K562 (cell line): ENCODE data around the gene CYP2C18. TPM values are rescaled to one million over a fixed set of nuclear protein-coding genes. Genes with fewer than 3 reads are reported as not detected.

Experiments
- ATF7 ChIP-seq: fragments of 450-650 bp; IDR thresholded peaks from 2 replicates; pipeline ENCODE4 v1.7.1; 2014; ENCODE audit warnings: mild to moderate bottlenecking, moderate library complexity
- CEBPG ChIP-seq, 3 experiments: fragments of 200-800 bp in 1 of 3; sonication (Bioruptor generic) in 1 of 3; sonication (generic) in 1 of 3; formaldehyde crosslinking in 1 of 3; IDR thresholded peaks in 2 of 3; conservative IDR thresholded peaks in 1 of 3; 2 replicates each; pipeline versions ENCODE4 v1.6.1 to v1.8.0; 2016 to 2022; ENCODE audit warnings: missing compliant biosample characterization in 2 of 3, missing genetic modification characterization in 2 of 3, mild to moderate bottlenecking in 1 of 3, missing genetic modification reagents in 1 of 3
- CREBBP ChIP-seq: IDR thresholded peaks from one replicate; pipeline ENCODE4 v1.6.1; 2012; ENCODE audit warnings: low read depth, mild to moderate bottlenecking, control low read depth, inconsistent platforms, low read length
- CREM ChIP-seq: IDR thresholded peaks from 2 replicates; pipeline ENCODE4 v1.6.1; 2014; ENCODE audit warnings: antibody characterized with exemption, low read depth
- CTBP1 ChIP-seq: fragments of 450-650 bp; IDR thresholded peaks from 2 replicates; pipeline ENCODE4 v1.6.1; 2016; ENCODE audit warnings: borderline replicate concordance
- GATA2 ChIP-seq: sonication (generic); formaldehyde crosslinking; IDR thresholded peaks from 2 replicates; pipeline ENCODE4 v1.4.0; 2020; ENCODE audit warnings: mild to moderate bottlenecking, missing genetic modification reagents
- HDAC3 ChIP-seq: fragments of 450-650 bp; IDR thresholded peaks from 2 replicates; pipeline ENCODE4 v1.6.1; 2018; ENCODE audit warnings: borderline replicate concordance, mild to moderate bottlenecking, moderate library complexity; ENCODE audit not compliant: partially characterized antibody
- JUN ChIP-seq, 2 experiments: sonication (generic) in 1 of 2; formaldehyde crosslinking in 1 of 2; IDR thresholded peaks; 2 replicates each; pipeline versions ENCODE4 v1.6.1 to v1.8.0; 2012 to 2022; ENCODE audit warnings: borderline replicate concordance in 2 of 2, mild to moderate bottlenecking in 2 of 2, improper control_type of control experiment in 1 of 2, low read depth in 1 of 2, low read length in 1 of 2, missing genetic modification reagents in 1 of 2
- JUNB ChIP-seq: fragments of 450-650 bp; formaldehyde crosslinking; conservative IDR thresholded peaks from 2 replicates; pipeline ENCODE4 v1.4.0; 2020; ENCODE audit warnings: mild to moderate bottlenecking
- JUND ChIP-seq, 2 experiments: IDR thresholded peaks; 2 replicates in 1 of 2; 3 replicates in 1 of 2; pipeline ENCODE4 v1.6.1; 2011; ENCODE audit warnings: borderline replicate concordance in 2 of 2, low read depth in 2 of 2, low read length in 2 of 2, improper control_type of control experiment in 1 of 2, missing biosample characterization in 1 of 2, missing genetic modification characterization in 1 of 2, missing genetic modification reagents in 1 of 2
- ZFPM2 ChIP-seq: fragments of 250-450 bp; sonication (Bioruptor Pico); IDR thresholded peaks from 2 replicates; pipeline ENCODE4 v1.5.1; 2022; ENCODE audit warnings: mild to moderate bottlenecking
- ZNF23 ChIP-seq: fragments of 250-450 bp; sonication (Bioruptor Pico); IDR thresholded peaks from 2 replicates; pipeline ENCODE4 v1.4.0; 2020; ENCODE audit warnings: mild to moderate bottlenecking
- ZNF668 ChIP-seq: fragments of 250-450 bp; sonication (Bioruptor Pico); IDR thresholded peaks from 2 replicates; pipeline ENCODE4 v1.8.0; 2022; ENCODE audit warnings: mild to moderate bottlenecking, inconsistent platforms
- ZNF699 ChIP-seq: fragments of 250-450 bp; sonication (Bioruptor Pico); IDR thresholded peaks from 2 replicates; pipeline ENCODE4 v1.8.0; 2021; ENCODE audit warnings: mild to moderate bottlenecking, moderate library complexity; ENCODE audit not compliant: insufficient replicate concordance
- ZNF785 ChIP-seq: fragments of 250-450 bp; sonication (Bioruptor Pico); IDR thresholded peaks from 2 replicates; pipeline ENCODE4 v1.4.0; 2020; ENCODE audit warnings: mild to moderate bottlenecking
- polyA plus RNA-seq, 8 experiments: library from polyadenylated mRNA; depleted of rRNA in 4 of 8; stranded (reverse) in 5 of 8; unstranded in 3 of 8; fragments of >200 nt; fragmentation: Nextera tagmentation in 2 of 8; fragmentation: Illumina TruSeq in 1 of 8; extraction: Ambion mirVana in 2 of 8; extraction: Trizol in 1 of 8; gene quantifications; 2 replicates each; pipeline versions ENCODE4 v1.2.1 to v1.2.3, GENCODE V29; 2011 to 2014; ENCODE audit warnings: inconsistent platforms in 1 of 8, missing spikeins in 1 of 8
- total RNA-seq, 7 experiments: library from RNA; depleted of rRNA in 6 of 7; stranded (reverse); fragments of >200 nt in 6 of 7; fragmentation: Illumina TruSeq in 2 of 7; extraction: Trizol in 2 of 7; gene quantifications; 2 replicates each; pipeline versions ENCODE4 v1.2.1 to v1.2.3, GENCODE V29; 2011 to 2021; ENCODE audit warnings: low replicate concordance in 1 of 7
- TF ChIP-seq, protein P1 (sequence below): IDR thresholded peaks from 3 replicates; pipeline ENCODE4 v1.6.1; 2011; ENCODE audit warnings: borderline replicate concordance, mild to moderate bottlenecking, moderate library complexity; ENCODE audit not compliant: insufficient read length; ENCODE audit errors: extremely low read depth
- TF ChIP-seq, protein P2 (sequence below): fragments of 450-650 bp; IDR thresholded peaks from 2 replicates; pipeline ENCODE4 v1.6.1; 2018; ENCODE audit not compliant: partially characterized antibody
- TF ChIP-seq, protein P3 (sequence below), 2 experiments: fragments of 450-650 bp in 1 of 2; sonication (generic) in 1 of 2; formaldehyde crosslinking in 1 of 2; IDR thresholded peaks in 1 of 2; conservative IDR thresholded peaks in 1 of 2; 2 replicates each; pipeline versions ENCODE4 v1.6.1 to v1.8.1; 2016 to 2023; ENCODE audit warnings: mild to moderate bottlenecking in 2 of 2, moderate library complexity in 2 of 2, inconsistent platforms in 1 of 2, missing genetic modification reagents in 1 of 2

Gene CYP2C18
- total and polyA plus RNA-seq, 9 of the 15 experiments (the other 6 are each of a cell fraction or from before 2014, with no cell fraction given): not detected

DNA sequence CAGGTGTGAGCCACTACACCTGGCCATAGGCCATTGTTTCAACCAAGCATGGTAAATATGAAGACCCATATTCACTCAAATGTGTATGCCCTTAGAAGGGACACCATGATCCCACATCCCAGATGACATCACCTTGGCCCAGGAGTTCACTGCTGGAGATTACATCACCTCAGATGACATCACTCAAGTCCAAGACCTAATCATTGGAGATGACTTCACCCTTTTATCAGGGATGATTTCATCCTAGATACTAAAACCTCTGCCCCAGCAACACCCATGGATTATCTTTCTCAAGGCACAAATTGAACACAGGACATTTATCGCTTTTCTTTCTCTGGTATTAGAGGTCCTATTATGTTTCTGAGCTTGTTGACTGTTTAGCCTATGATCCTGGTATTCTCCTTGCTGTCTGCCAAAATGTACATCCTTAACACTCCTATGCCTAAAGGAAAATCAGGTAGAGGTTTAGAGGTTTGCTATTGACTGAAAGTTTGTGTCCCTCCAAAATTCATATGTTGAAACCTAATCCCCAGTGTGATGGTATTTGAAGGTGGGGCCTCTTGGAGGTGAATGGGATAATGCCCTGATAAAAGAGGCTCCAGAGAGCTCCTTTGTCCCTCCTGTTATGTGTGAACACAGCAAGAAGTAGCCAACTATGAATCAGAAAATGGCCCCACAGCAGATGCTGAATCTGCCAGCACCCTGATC, 9.8 kb upstream of the CYP2C18 start (continued):
- TF ChIP-seq, protein P1, sequence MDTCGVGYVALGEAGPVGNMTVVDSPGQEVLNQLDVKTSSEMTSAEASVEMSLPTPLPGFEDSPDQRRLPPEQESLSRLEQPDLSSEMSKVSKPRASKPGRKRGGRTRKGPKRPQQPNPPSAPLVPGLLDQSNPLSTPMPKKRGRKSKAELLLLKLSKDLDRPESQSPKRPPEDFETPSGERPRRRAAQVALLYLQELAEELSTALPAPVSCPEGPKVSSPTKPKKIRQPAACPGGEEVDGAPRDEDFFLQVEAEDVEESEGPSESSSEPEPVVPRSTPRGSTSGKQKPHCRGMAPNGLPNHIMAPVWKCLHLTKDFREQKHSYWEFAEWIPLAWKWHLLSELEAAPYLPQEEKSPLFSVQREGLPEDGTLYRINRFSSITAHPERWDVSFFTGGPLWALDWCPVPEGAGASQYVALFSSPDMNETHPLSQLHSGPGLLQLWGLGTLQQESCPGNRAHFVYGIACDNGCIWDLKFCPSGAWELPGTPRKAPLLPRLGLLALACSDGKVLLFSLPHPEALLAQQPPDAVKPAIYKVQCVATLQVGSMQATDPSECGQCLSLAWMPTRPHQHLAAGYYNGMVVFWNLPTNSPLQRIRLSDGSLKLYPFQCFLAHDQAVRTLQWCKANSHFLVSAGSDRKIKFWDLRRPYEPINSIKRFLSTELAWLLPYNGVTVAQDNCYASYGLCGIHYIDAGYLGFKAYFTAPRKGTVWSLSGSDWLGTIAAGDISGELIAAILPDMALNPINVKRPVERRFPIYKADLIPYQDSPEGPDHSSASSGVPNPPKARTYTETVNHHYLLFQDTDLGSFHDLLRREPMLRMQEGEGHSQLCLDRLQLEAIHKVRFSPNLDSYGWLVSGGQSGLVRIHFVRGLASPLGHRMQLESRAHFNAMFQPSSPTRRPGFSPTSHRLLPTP: no peak
- no peak for TF ChIP-seq CEBPG (CRISPR knock-in tag; IDR thresholded peaks at IDR 0.05)
- TF ChIP-seq CEBPG (tag; conservative IDR thresholded peaks at IDR 0.05 in 1 of 2, IDR thresholded peaks at IDR 0.05 in 1 of 2): peak in 1 of 2 experiments; percentile 57; a peak in 2 of 4 replicates
- TF ChIP-seq HDAC3: no peak
- no peak for TF ChIP-seq JUNB
- TF ChIP-seq, protein P2, sequence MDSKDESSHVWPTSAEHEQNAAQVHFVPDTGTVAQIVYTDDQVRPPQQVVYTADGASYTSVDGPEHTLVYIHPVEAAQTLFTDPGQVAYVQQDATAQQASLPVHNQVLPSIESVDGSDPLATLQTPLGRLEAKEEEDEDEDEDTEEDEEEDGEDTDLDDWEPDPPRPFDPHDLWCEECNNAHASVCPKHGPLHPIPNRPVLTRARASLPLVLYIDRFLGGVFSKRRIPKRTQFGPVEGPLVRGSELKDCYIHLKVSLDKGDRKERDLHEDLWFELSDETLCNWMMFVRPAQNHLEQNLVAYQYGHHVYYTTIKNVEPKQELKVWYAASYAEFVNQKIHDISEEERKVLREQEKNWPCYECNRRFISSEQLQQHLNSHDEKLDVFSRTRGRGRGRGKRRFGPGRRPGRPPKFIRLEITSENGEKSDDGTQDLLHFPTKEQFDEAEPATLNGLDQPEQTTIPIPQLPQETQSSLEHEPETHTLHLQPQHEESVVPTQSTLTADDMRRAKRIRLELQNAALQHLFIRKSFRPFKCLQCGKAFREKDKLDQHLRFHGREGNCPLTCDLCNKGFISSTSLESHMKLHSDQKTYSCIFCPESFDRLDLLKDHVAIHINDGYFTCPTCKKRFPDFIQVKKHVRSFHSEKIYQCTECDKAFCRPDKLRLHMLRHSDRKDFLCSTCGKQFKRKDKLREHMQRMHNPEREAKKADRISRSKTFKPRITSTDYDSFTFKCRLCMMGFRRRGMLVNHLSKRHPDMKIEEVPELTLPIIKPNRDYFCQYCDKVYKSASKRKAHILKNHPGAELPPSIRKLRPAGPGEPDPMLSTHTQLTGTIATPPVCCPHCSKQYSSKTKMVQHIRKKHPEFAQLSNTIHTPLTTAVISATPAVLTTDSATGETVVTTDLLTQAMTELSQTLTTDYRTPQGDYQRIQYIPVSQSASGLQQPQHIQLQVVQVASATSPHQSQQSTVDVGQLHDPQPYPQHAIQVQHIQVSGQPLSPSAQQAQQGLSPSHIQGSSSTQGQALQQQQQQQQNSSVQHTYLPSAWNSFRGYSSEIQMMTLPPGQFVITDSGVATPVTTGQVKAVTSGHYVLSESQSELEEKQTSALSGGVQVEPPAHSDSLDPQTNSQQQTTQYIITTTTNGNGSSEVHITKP: no peak
- TF ChIP-seq GATA2 (CRISPR knock-in tag): no peak
- TF ChIP-seq ZNF785: no peak
- peak; percentile 84 for TF ChIP-seq ATF7
- TF ChIP-seq, protein P3, sequence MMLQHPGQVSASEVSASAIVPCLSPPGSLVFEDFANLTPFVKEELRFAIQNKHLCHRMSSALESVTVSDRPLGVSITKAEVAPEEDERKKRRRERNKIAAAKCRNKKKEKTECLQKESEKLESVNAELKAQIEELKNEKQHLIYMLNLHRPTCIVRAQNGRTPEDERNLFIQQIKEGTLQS (IDR thresholded peaks at IDR 0.05): peak; percentile 94
- TF ChIP-seq, protein P3 (CRISPR knock-in tag; conservative IDR thresholded peaks at IDR 0.05): no peak
- no peak for TF ChIP-seq ZNF699 (CRISPR knock-in tag)
- TF ChIP-seq JUND (IDR thresholded peaks at IDR 0.05; ENCODE audit: borderline replicate concordance, low read depth, low read length): peak; percentile 56; the same call in 1 of the 2 replicates
- 0 out of 3 replicates have a peak, but pooled peaks have one; percentile 39 for TF ChIP-seq JUND (tag; IDR thresholded peaks at IDR 0.05; ENCODE audit: borderline replicate concordance, low read depth, low read length)
- TF ChIP-seq JUN (IDR thresholded peaks at IDR 0.05; ENCODE audit: borderline replicate concordance, low read depth, low read length): peak; percentile 66
- TF ChIP-seq JUN (CRISPR knock-in tag; IDR thresholded peaks at IDR 0.05; ENCODE audit: borderline replicate concordance): no peak
- TF ChIP-seq CREM: 0 out of 2 replicates have a peak, but pooled peaks have one; percentile 10
- TF ChIP-seq ZFPM2 (CRISPR knock-in tag): no peak
- TF ChIP-seq ZNF23 (CRISPR knock-in tag): no peak
- TF ChIP-seq CTBP1: no peak
- TF ChIP-seq CREBBP: no peak
- no peak for TF ChIP-seq ZNF668 (CRISPR knock-in tag)
